HG02852 (cell line): ENCODE results near the gene PTPN20.
A peak's percentile ranks its signal among the peaks of the same experiment; 100 is the strongest.
"Not testable (repeated sequence)": the region's sequence is repeated elsewhere in the genome, so short reads cannot be mapped to it uniquely, and the experiment has no call there.

Experiments used
- ATAC-seq: cut with Tn5 transposase; IDR thresholded peaks from one replicate; pipeline ENCODE4 v1.9.1; 2021; ENCODE audit warnings: mild to moderate bottlenecking, moderate library complexity; ENCODE audit not compliant: unreplicated experiment

The PTPN20 gene

GRCh38 chr10:46952540-46952939, 41.3 kb downstream of the PTPN20 start:
- ATAC-seq: not testable (repeated sequence)

GRCh38 chr10:46960742-46961141, 49.5 kb downstream of the PTPN20 start:
- not testable (repeated sequence) for ATAC-seq

GRCh38 chr10:46963356-46963755, 52.1 kb downstream of the PTPN20 start:
- ATAC-seq: not testable (repeated sequence)

GRCh38 chr10:46967013-46967412, 55.8 kb downstream of the PTPN20 start:
- not testable (repeated sequence) for ATAC-seq

- ATAC-seq: not testable (repeated sequence)
Observed at GRCh38 chr10:46980223-46980622, 69.0 kb downstream of the PTPN20 start.

- peak; percentile 93 for ATAC-seq
Observed at GRCh38 chr10:46987233-46987924, 76.2 kb downstream of the PTPN20 start.

- ATAC-seq: no peak
Observed at GRCh38 chr10:46992803-46993561, 81.8 kb downstream of the PTPN20 start.

- no peak for ATAC-seq
Observed at GRCh38 chr10:46995234-46995633, 84.0 kb downstream of the PTPN20 start.

- no peak for ATAC-seq
Observed at GRCh38 chr10:46998192-46998591, 87.0 kb downstream of the PTPN20 start.

- ATAC-seq: no peak
Observed at GRCh38 chr10:46998595-46998994, 87.4 kb downstream of the PTPN20 start.

- ATAC-seq: no peak
Observed at GRCh38 chr10:46999217-46999616, 88.0 kb downstream of the PTPN20 start.

GRCh38 chr10:47008769-47009168, 97.5 kb downstream of the PTPN20 start:
- ATAC-seq: no peak

- no peak for ATAC-seq
Observed at GRCh38 chr10:47009215-47009838, 98.1 kb downstream of the PTPN20 start.

GRCh38 chr10:47010036-47010435, 98.8 kb downstream of the PTPN20 start:
- no peak for ATAC-seq

GRCh38 chr10:47012214-47012613, 101.0 kb downstream of the PTPN20 start:
- no peak for ATAC-seq

GRCh38 chr10:47013507-47014154, 102.4 kb downstream of the PTPN20 start:
- ATAC-seq: no peak

GRCh38 chr10:47015404-47015803, 104.2 kb downstream of the PTPN20 start:
- no peak for ATAC-seq

- ATAC-seq: no peak
Observed at GRCh38 chr10:47016564-47016963, 105.3 kb downstream of the PTPN20 start.

- no peak for ATAC-seq
Observed at GRCh38 chr10:47018026-47018735, 107.0 kb downstream of the PTPN20 start.
